Cardiac septum (tissue), 1 donor: ENCODE data around the gene SLC35F1. TPM values are rescaled to one million over a fixed set of nuclear protein-coding genes. Genes with fewer than 3 reads are reported as not detected.
"Not testable (repeated sequence)": the region's sequence is repeated elsewhere in the genome, so short reads cannot be mapped to it uniquely, and the experiment has no call there.

Experiments
- DNase-seq: peaks from one replicate; pipeline ENCODE4 v3.0.0-alpha.2; 2020; ENCODE audit warnings: low spot score
- intact Hi-C: fragments of 100-400 bp; cut with DNase I; formaldehyde crosslinking; loops from one replicate; pipeline ENCODE4 v1.14.0; 2022
- long read RNA-seq: library from polyadenylated mRNA; unstranded; transcript quantifications from one replicate; pipeline ENCODE4 v2.0.0, GENCODE V29; 2021
- total RNA-seq: library from RNA; stranded (reverse); fragmentation: NEBNext Ultra II Directional; extraction: Animal tissue kit (Norgen Biotek cat#: 25700); gene quantifications from one replicate; pipeline ENCODE4 v1.2.1, GENCODE V29; 2021
- donor health status: DM: no; HTN: no; CAD: no.

Gene SLC35F1
- 7.7 TPM for total RNA-seq
- long read RNA-seq, partial matches to known transcripts, result 8 of 19 reads
- long read RNA-seq, other reads (novel, unspliced or antisense), result 11 of 19 reads

- intact Hi-C loops, result no loop called here
- no peak for DNase-seq
These were observed at the start of gene SLC35F1 for GRCh38 chr6:117906958-117907600. SLC35F1 (plus strand) TSS chr6:117907264.

GRCh38 chr6:117858601-117859000 is 48.5 kb upstream of the SLC35F1 start:
- intact Hi-C loops, DNase-seq: not testable (repeated sequence)

- intact Hi-C loops, result no loop called here
- DNase-seq, result no peak
These were observed 45.5 kb upstream of the SLC35F1 start for GRCh38 chr6:117861545-117861944.

- intact Hi-C loops, result no loop called here
- no peak for DNase-seq
These were observed 40.5 kb upstream of the SLC35F1 start for GRCh38 chr6:117866561-117866960.

- DNase-seq, result no peak
- intact Hi-C loops, result no loop called here
These were observed 36.4 kb upstream of the SLC35F1 start for GRCh38 chr6:117870486-117871242.

- intact Hi-C loops, result no loop called here
- DNase-seq, result no peak
These were observed 26.2 kb upstream of the SLC35F1 start for GRCh38 chr6:117880824-117881223.

GRCh38 chr6:117890172-117890571 is 16.9 kb upstream of the SLC35F1 start:
- intact Hi-C loops, result no loop called here
- no peak for DNase-seq

GRCh38 chr6:117906507-117906957 is 532 bp upstream of the SLC35F1 start:
- intact Hi-C loops, result no loop called here
- DNase-seq, result no peak

GRCh38 chr6:117907601-117908245 is 659 bp downstream of the SLC35F1 start:
- intact Hi-C loops, result no loop called here
- DNase-seq, result no peak

- intact Hi-C loops, result no loop called here
- no peak for DNase-seq
These were observed 1.4 kb downstream of the SLC35F1 start for GRCh38 chr6:117908246-117909068.

- intact Hi-C loops, result no loop called here
These were observed 2.6 kb downstream of the SLC35F1 start for GRCh38 chr6:117909638-117910037.

GRCh38 chr6:117910549-117910948 is 3.5 kb downstream of the SLC35F1 start:
- no peak for DNase-seq
- intact Hi-C loops, result no loop called here

More at GRCh38 chr6:117909638-117910037, 2.6 kb downstream of the SLC35F1 start:
- no peak for DNase-seq

- no peak for DNase-seq
- intact Hi-C loops, result no loop called here
These were observed 4.1 kb downstream of the SLC35F1 start for GRCh38 chr6:117911150-117911549.

GRCh38 chr6:117911660-117912059 is 4.6 kb downstream of the SLC35F1 start:
- no peak for DNase-seq
- intact Hi-C loops, result no loop called here

- intact Hi-C loops, result no loop called here
- no peak for DNase-seq
These were observed 8.8 kb downstream of the SLC35F1 start for GRCh38 chr6:117915846-117916245.

GRCh38 chr6:117916483-117916882 is 9.4 kb downstream of the SLC35F1 start:
- intact Hi-C loops, result no loop called here

GRCh38 chr6:117917176-117917575 is 10.1 kb downstream of the SLC35F1 start:
- DNase-seq, result no peak
- intact Hi-C loops, result no loop called here

More at GRCh38 chr6:117916483-117916882, 9.4 kb downstream of the SLC35F1 start:
- DNase-seq, result no peak

- intact Hi-C loops, result no loop called here
- DNase-seq, result no peak
These were observed 11.4 kb downstream of the SLC35F1 start for GRCh38 chr6:117918454-117918853.

GRCh38 chr6:117919275-117919674 is 12.2 kb downstream of the SLC35F1 start:
- intact Hi-C loops, result no loop called here
- no peak for DNase-seq
